ENCODE measurements around the gene TTC32.
"Not testable (repeated sequence)": the region's sequence is repeated elsewhere in the genome, so short reads cannot be mapped to it uniquely, and the experiment has no call there.

Gene TTC32

GRCh38 chr2:19891971-19892370, 9.8 kb downstream of the TTC32 start:
- H3K27me3 ChIP-seq (replicated peaks in 2 of 5; ENCODE audit: control insufficient read depth in 4 of 5, insufficient read depth in 5 of 5, low read length in 4 of 5); H3K36me3 ChIP-seq (ENCODE audit: control insufficient read depth in 4 of 4, insufficient read depth in 4 of 4, low read length in 3 of 4); H3K27ac ChIP-seq (ENCODE audit: insufficient read depth in 1 of 2, low read depth in 1 of 2, low read length in 2 of 2, poor library complexity in 1 of 2, severe bottlenecking in 2 of 2); POLR2A ChIA-PET; H3K9me3 ChIP-seq (ENCODE audit: control extremely low read depth in 1 of 5, control insufficient read depth in 4 of 5, insufficient read depth in 2 of 5, low read depth in 1 of 5, low read length in 4 of 5); H3K4me3 ChIP-seq (ENCODE audit: control insufficient read depth in 1 of 7, extremely low read depth in 1 of 7, insufficient read depth in 4 of 7, low read depth in 2 of 7, low read length in 6 of 7): not testable (repeated sequence)
- WGBS (ENCODE audit: insufficient coverage) = no CpG with 5 or more reads among the region's 4 CpGs
- H3K4me1 ChIP-seq (ENCODE audit: control extremely low read depth in 1 of 4, control insufficient read depth in 4 of 4, insufficient read depth in 4 of 4, low read length in 3 of 4) = peaks cover 0 to 14% (median 7%) of the 10 kb centered on the region in 4 experiments
- DNase-seq = peak; percentile 84 to 97 (median 94)
- CTCF ChIA-PET = interaction anchor here (1.1 kb wide), 1 partner anchor 531 kb away, joined by 3 read pairs; no protein-coding TSS in a partner anchor

- ChIA-PET POLR2A (no interaction called here), CTCF (no interaction called here)
- Histone ChIP-seq H3K4me1 (ENCODE audit: control extremely low read depth in 1 of 4, control insufficient read depth in 4 of 4, insufficient read depth in 4 of 4, low read length in 3 of 4) (peaks cover 0 to 11% (median 7%) of the 10 kb centered on the region in 4 experiments), H3K27me3 (replicated peaks in 2 of 5; ENCODE audit: control insufficient read depth in 4 of 5, insufficient read depth in 5 of 5, low read length in 4 of 5) (no peaks in the 10 kb centered on the region), H3K27ac (ENCODE audit: insufficient read depth in 1 of 2, low read depth in 1 of 2, low read length in 2 of 2, poor library complexity in 1 of 2, severe bottlenecking in 2 of 2) (no peak overlapping the region), H3K36me3 (ENCODE audit: control insufficient read depth in 4 of 4, insufficient read depth in 4 of 4, low read length in 3 of 4) (peaks cover 0 to 3% (median 0%) of the 10 kb centered on the region in 4 experiments), H3K4me3 (ENCODE audit: control insufficient read depth in 1 of 7, extremely low read depth in 1 of 7, insufficient read depth in 4 of 7, low read depth in 2 of 7, low read length in 6 of 7) (no peak overlapping the region), H3K9me3 (ENCODE audit: control extremely low read depth in 1 of 5, control insufficient read depth in 4 of 5, insufficient read depth in 2 of 5, low read depth in 1 of 5, low read length in 4 of 5) (no peaks in the 10 kb centered on the region)
- no peak for DNase-seq
- WGBS (ENCODE audit: insufficient coverage) = 100% methylated on average over 1 of the region's 3 CpGs
These were observed 11.7 kb downstream of the TTC32 start for GRCh38 chr2:19890104-19890503.

GRCh38 chr2:19888831-19889230, 13.0 kb downstream of the TTC32 start:
- no peak overlapping the region for H3K27ac ChIP-seq (ENCODE audit: insufficient read depth in 1 of 2, low read depth in 1 of 2, low read length in 2 of 2, poor library complexity in 1 of 2, severe bottlenecking in 2 of 2)
- CTCF ChIA-PET = no interaction called here
- 94% methylated on average over 2 of the region's 4 CpGs for WGBS (ENCODE audit: insufficient coverage)
- no peaks in the 10 kb centered on the region for H3K27me3 ChIP-seq (replicated peaks in 2 of 5; ENCODE audit: control insufficient read depth in 4 of 5, insufficient read depth in 5 of 5, low read length in 4 of 5)
- no peak overlapping the region for H3K4me3 ChIP-seq (ENCODE audit: control insufficient read depth in 1 of 7, extremely low read depth in 1 of 7, insufficient read depth in 4 of 7, low read depth in 2 of 7, low read length in 6 of 7)
- no peaks in the 10 kb centered on the region for H3K9me3 ChIP-seq (ENCODE audit: control extremely low read depth in 1 of 5, control insufficient read depth in 4 of 5, insufficient read depth in 2 of 5, low read depth in 1 of 5, low read length in 4 of 5)
- DNase-seq = no peak
- peaks cover 0 to 2% (median 0%) of the 10 kb centered on the region in 4 experiments for H3K36me3 ChIP-seq (ENCODE audit: control insufficient read depth in 4 of 4, insufficient read depth in 4 of 4, low read length in 3 of 4)
- H3K4me1 ChIP-seq (ENCODE audit: control extremely low read depth in 1 of 4, control insufficient read depth in 4 of 4, insufficient read depth in 4 of 4, low read length in 3 of 4) = peaks cover 0 to 11% (median 7%) of the 10 kb centered on the region in 4 experiments
- POLR2A ChIA-PET = no interaction called here

- POLR2A ChIA-PET = no interaction called here
- H3K27ac ChIP-seq (ENCODE audit: insufficient read depth in 1 of 2, low read depth in 1 of 2, low read length in 2 of 2, poor library complexity in 1 of 2, severe bottlenecking in 2 of 2) = no peak overlapping the region
- H3K4me3 ChIP-seq (ENCODE audit: control insufficient read depth in 1 of 7, extremely low read depth in 1 of 7, insufficient read depth in 4 of 7, low read depth in 2 of 7, low read length in 6 of 7) = no peak overlapping the region
- no peak for DNase-seq
- 60% methylated on average over 5 of the region's 7 CpGs for WGBS (ENCODE audit: insufficient coverage)
- H3K36me3 ChIP-seq (ENCODE audit: control insufficient read depth in 4 of 4, insufficient read depth in 4 of 4, low read length in 3 of 4) = no peaks in the 10 kb centered on the region
- CTCF ChIA-PET = no interaction called here
- no peaks in the 10 kb centered on the region for H3K9me3 ChIP-seq (ENCODE audit: control extremely low read depth in 1 of 5, control insufficient read depth in 4 of 5, insufficient read depth in 2 of 5, low read depth in 1 of 5, low read length in 4 of 5)
- H3K4me1 ChIP-seq (ENCODE audit: control extremely low read depth in 1 of 4, control insufficient read depth in 4 of 4, insufficient read depth in 4 of 4, low read length in 3 of 4) = peaks cover 0 to 11% (median 7%) of the 10 kb centered on the region in 4 experiments
- H3K27me3 ChIP-seq (replicated peaks in 2 of 5; ENCODE audit: control insufficient read depth in 4 of 5, insufficient read depth in 5 of 5, low read length in 4 of 5) = no peaks in the 10 kb centered on the region
These were observed 14.3 kb downstream of the TTC32 start for GRCh38 chr2:19887510-19887909.

GRCh38 chr2:19886261-19886660, 15.5 kb downstream of the TTC32 start:
- H3K4me3 ChIP-seq (ENCODE audit: control insufficient read depth in 1 of 7, extremely low read depth in 1 of 7, insufficient read depth in 4 of 7, low read depth in 2 of 7, low read length in 6 of 7) = no peak overlapping the region
- H3K36me3 ChIP-seq (ENCODE audit: control insufficient read depth in 4 of 4, insufficient read depth in 4 of 4, low read length in 3 of 4) = no peaks in the 10 kb centered on the region
- no peaks in the 10 kb centered on the region for H3K9me3 ChIP-seq (ENCODE audit: control extremely low read depth in 1 of 5, control insufficient read depth in 4 of 5, insufficient read depth in 2 of 5, low read depth in 1 of 5, low read length in 4 of 5)
- WGBS (ENCODE audit: insufficient coverage) = 94% methylated on average over 8 of the region's 11 CpGs
- H3K4me1 ChIP-seq (ENCODE audit: control extremely low read depth in 1 of 4, control insufficient read depth in 4 of 4, insufficient read depth in 4 of 4, low read length in 3 of 4) = peaks cover 0 to 5% (median 1%) of the 10 kb centered on the region in 4 experiments
- DNase-seq = no peak
- ChIA-PET CTCF (no interaction called here), POLR2A (no interaction called here)
- no peak overlapping the region for H3K27ac ChIP-seq (ENCODE audit: insufficient read depth in 1 of 2, low read depth in 1 of 2, low read length in 2 of 2, poor library complexity in 1 of 2, severe bottlenecking in 2 of 2)
- no peaks in the 10 kb centered on the region for H3K27me3 ChIP-seq (replicated peaks in 2 of 5; ENCODE audit: control insufficient read depth in 4 of 5, insufficient read depth in 5 of 5, low read length in 4 of 5)

- Histone ChIP-seq H3K4me1 (ENCODE audit: control extremely low read depth in 1 of 4, control insufficient read depth in 4 of 4, insufficient read depth in 4 of 4, low read length in 3 of 4) (peaks cover 0 to 2% (median 0%) of the 10 kb centered on the region in 4 experiments), H3K9me3 (ENCODE audit: control extremely low read depth in 1 of 5, control insufficient read depth in 4 of 5, insufficient read depth in 2 of 5, low read depth in 1 of 5, low read length in 4 of 5) (no peaks in the 10 kb centered on the region), H3K36me3 (ENCODE audit: control insufficient read depth in 4 of 4, insufficient read depth in 4 of 4, low read length in 3 of 4) (no peaks in the 10 kb centered on the region), H3K4me3 (ENCODE audit: control insufficient read depth in 1 of 7, extremely low read depth in 1 of 7, insufficient read depth in 4 of 7, low read depth in 2 of 7, low read length in 6 of 7) (no peak overlapping the region), H3K27ac (ENCODE audit: insufficient read depth in 1 of 2, low read depth in 1 of 2, low read length in 2 of 2, poor library complexity in 1 of 2, severe bottlenecking in 2 of 2) (no peak overlapping the region), H3K27me3 (replicated peaks in 2 of 5; ENCODE audit: control insufficient read depth in 4 of 5, insufficient read depth in 5 of 5, low read length in 4 of 5) (no peaks in the 10 kb centered on the region)
- 100% methylated on average over 2 of the region's 7 CpGs for whole genome bisulfite sequencing (ENCODE audit: insufficient coverage)
- POLR2A ChIA-PET = no interaction called here
- DNase-seq = no peak
- CTCF ChIA-PET = no interaction called here
These were observed 16.0 kb downstream of the TTC32 start for GRCh38 chr2:19885791-19886190.

- H3K4me3 ChIP-seq (ENCODE audit: control insufficient read depth in 1 of 7, extremely low read depth in 1 of 7, insufficient read depth in 4 of 7, low read depth in 2 of 7, low read length in 6 of 7) = no peak overlapping the region
- no peak for DNase-seq
- H3K27me3 ChIP-seq (replicated peaks in 2 of 5; ENCODE audit: control insufficient read depth in 4 of 5, insufficient read depth in 5 of 5, low read length in 4 of 5) = no peaks in the 10 kb centered on the region
- CTCF ChIA-PET = no interaction called here
- 97% methylated on average over 8 of the region's 8 CpGs for WGBS (ENCODE audit: insufficient coverage)
- peaks cover 0 to 2% (median 0%) of the 10 kb centered on the region in 4 experiments for H3K4me1 ChIP-seq (ENCODE audit: control extremely low read depth in 1 of 4, control insufficient read depth in 4 of 4, insufficient read depth in 4 of 4, low read length in 3 of 4)
- POLR2A ChIA-PET = no interaction called here
- H3K36me3 ChIP-seq (ENCODE audit: control insufficient read depth in 4 of 4, insufficient read depth in 4 of 4, low read length in 3 of 4) = no peaks in the 10 kb centered on the region
- H3K27ac ChIP-seq (ENCODE audit: insufficient read depth in 1 of 2, low read depth in 1 of 2, low read length in 2 of 2, poor library complexity in 1 of 2, severe bottlenecking in 2 of 2) = no peak overlapping the region
- no peaks in the 10 kb centered on the region for H3K9me3 ChIP-seq (ENCODE audit: control extremely low read depth in 1 of 5, control insufficient read depth in 4 of 5, insufficient read depth in 2 of 5, low read depth in 1 of 5, low read length in 4 of 5)
These were observed 17.6 kb downstream of the TTC32 start for GRCh38 chr2:19883971-19884720.
